Ishikawa (cell line): ENCODE results near the gene UNC5B.
A peak's percentile ranks its signal among the peaks of the same experiment; 100 is the strongest.

Experiments used
- CEBPB ChIP-seq: IDR thresholded peaks from 2 replicates; pipeline ENCODE4 v1.6.1; 2012
- CREB1 ChIP-seq: IDR thresholded peaks from 2 replicates; pipeline ENCODE4 v1.6.1; 2012; ENCODE audit warnings: low read depth
- EGR1 ChIP-seq: IDR thresholded peaks from 2 replicates; pipeline ENCODE4 v1.6.1; 2012
- EP300 ChIP-seq: IDR thresholded peaks from 2 replicates; pipeline ENCODE4 v1.6.1; 2012; ENCODE audit warnings: borderline replicate concordance
- FOXM1 ChIP-seq: IDR thresholded peaks from 2 replicates; pipeline ENCODE4 v1.6.1; 2012; ENCODE audit warnings: low read depth, borderline replicate concordance
- MAX ChIP-seq: IDR thresholded peaks from 2 replicates; pipeline ENCODE4 v1.6.1; 2012
- NFIC ChIP-seq: IDR thresholded peaks from 2 replicates; pipeline ENCODE4 v1.6.1; 2012
- RAD21 ChIP-seq: IDR thresholded peaks from 2 replicates; pipeline ENCODE4 v1.6.1; 2012; ENCODE audit warnings: low read depth
- TAF1 ChIP-seq: IDR thresholded peaks from 2 replicates; pipeline ENCODE4 v1.6.1; 2012; ENCODE audit warnings: low read depth, mild to moderate bottlenecking
- TCF12 ChIP-seq: IDR thresholded peaks from 2 replicates; pipeline ENCODE4 v1.6.1; 2012; ENCODE audit warnings: low read depth
- TEAD4 ChIP-seq: IDR thresholded peaks from 2 replicates; pipeline ENCODE4 v1.6.1; 2012
- YY1 ChIP-seq: IDR thresholded peaks from 2 replicates; pipeline ENCODE4 v1.6.1; 2012; ENCODE audit warnings: low read depth
- ZBTB7A ChIP-seq: IDR thresholded peaks from 2 replicates; pipeline ENCODE4 v1.6.1; 2012; ENCODE audit warnings: low read depth
- TF ChIP-seq, protein P1 (sequence below): IDR thresholded peaks from 2 replicates; pipeline ENCODE4 v1.6.1; 2012; ENCODE audit warnings: low read depth, mild to moderate bottlenecking
- TF ChIP-seq, protein P2 (sequence below): IDR thresholded peaks from 2 replicates; pipeline ENCODE4 v1.6.1; 2012

The UNC5B gene

DNA sequence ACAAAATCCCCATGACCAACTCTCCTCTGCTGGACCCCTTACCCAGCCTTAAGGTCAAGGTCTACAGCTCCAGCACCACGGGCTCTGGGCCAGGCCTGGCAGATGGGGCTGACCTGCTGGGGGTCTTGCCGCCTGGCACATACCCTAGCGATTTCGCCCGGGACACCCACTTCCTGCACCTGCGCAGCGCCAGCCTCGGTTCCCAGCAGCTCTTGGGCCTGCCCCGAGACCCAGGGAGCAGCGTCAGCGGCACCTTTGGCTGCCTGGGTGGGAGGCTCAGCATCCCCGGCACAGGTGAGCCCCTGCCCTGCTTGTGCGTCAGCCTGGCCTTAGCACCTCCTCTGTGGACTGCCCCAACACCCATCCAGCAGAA, 79.1 kb downstream of the UNC5B start:
- TF ChIP-seq RAD21: no peak
- no peak for TF ChIP-seq TAF1
- TF ChIP-seq FOXM1: no peak
- no peak for TF ChIP-seq CREB1

DNA sequence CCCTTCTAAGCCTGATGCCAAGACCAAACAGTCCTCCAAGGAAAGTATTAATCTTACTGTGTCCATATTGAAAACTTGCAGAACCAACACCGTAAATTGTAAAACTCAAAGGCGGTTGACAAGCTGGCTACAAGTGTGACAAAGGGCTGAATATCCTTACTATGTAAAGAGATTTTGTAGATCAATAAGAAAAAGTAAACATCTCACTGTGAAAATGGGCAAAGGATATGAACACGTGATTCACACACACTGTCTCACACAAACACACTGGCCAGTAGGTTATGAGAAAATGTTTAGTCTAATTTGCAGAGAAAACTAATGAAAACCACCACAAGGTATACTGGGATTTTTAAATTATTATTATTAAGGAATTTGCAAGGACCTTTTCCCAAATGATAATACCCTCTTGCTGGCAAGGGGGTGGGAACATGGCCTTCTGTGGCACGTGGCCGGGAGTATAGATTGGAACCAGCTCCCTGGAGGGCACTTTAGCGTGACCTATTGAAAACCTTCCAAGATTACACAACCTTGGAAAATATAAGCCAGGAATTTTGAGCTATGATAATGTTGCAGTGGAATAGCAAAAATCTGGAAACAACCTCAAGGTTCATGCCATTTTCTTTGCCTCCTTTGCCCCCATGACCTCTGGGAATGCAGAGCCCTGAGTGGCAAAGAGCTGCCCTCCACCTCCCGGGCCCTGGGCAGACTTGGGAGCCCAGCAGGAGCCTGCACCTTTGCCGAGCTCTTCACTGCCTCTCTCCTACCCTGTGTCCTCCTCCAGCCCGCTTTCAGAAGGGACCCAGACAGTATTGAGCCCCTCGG, 80.5 kb downstream of the UNC5B start:
- TF ChIP-seq RAD21 (no peak), TAF1 (no peak), NFIC (no peak), MAX (no peak), EGR1 (no peak), TEAD4 (no peak), EP300 (no peak), ZBTB7A (no peak), CEBPB (no peak), FOXM1 (no peak), TCF12 (no peak), CREB1 (no peak), YY1 (no peak)
- TF ChIP-seq, protein P1, sequence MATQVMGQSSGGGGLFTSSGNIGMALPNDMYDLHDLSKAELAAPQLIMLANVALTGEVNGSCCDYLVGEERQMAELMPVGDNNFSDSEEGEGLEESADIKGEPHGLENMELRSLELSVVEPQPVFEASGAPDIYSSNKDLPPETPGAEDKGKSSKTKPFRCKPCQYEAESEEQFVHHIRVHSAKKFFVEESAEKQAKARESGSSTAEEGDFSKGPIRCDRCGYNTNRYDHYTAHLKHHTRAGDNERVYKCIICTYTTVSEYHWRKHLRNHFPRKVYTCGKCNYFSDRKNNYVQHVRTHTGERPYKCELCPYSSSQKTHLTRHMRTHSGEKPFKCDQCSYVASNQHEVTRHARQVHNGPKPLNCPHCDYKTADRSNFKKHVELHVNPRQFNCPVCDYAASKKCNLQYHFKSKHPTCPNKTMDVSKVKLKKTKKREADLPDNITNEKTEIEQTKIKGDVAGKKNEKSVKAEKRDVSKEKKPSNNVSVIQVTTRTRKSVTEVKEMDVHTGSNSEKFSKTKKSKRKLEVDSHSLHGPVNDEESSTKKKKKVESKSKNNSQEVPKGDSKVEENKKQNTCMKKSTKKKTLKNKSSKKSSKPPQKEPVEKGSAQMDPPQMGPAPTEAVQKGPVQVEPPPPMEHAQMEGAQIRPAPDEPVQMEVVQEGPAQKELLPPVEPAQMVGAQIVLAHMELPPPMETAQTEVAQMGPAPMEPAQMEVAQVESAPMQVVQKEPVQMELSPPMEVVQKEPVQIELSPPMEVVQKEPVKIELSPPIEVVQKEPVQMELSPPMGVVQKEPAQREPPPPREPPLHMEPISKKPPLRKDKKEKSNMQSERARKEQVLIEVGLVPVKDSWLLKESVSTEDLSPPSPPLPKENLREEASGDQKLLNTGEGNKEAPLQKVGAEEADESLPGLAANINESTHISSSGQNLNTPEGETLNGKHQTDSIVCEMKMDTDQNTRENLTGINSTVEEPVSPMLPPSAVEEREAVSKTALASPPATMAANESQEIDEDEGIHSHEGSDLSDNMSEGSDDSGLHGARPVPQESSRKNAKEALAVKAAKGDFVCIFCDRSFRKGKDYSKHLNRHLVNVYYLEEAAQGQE: no peak
- TF ChIP-seq, protein P2, sequence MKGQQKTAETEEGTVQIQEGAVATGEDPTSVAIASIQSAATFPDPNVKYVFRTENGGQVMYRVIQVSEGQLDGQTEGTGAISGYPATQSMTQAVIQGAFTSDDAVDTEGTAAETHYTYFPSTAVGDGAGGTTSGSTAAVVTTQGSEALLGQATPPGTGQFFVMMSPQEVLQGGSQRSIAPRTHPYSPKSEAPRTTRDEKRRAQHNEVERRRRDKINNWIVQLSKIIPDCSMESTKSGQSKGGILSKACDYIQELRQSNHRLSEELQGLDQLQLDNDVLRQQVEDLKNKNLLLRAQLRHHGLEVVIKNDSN: no peak

- TF ChIP-seq CREB1 (no peak), EP300 (no peak), EGR1 (peak; percentile 20; the same call in 1 of the 2 replicates), RAD21 (no peak), FOXM1 (no peak), TCF12 (0 out of 2 replicates have a peak, but pooled peaks have one; percentile 22)
- TF ChIP-seq, protein P1: no peak
- TF ChIP-seq, protein P2: no peak
Observed at GRCh38 chr10:71293446-71294084, 81.2 kb downstream of the UNC5B start.

GRCh38 chr10:71294091-71294561, 81.8 kb downstream of the UNC5B start:
- TF ChIP-seq EGR1: no peak
- TF ChIP-seq TEAD4: peak; percentile 20; the same call in 1 of the 2 replicates
- TF ChIP-seq, protein P1: no peak

DNA sequence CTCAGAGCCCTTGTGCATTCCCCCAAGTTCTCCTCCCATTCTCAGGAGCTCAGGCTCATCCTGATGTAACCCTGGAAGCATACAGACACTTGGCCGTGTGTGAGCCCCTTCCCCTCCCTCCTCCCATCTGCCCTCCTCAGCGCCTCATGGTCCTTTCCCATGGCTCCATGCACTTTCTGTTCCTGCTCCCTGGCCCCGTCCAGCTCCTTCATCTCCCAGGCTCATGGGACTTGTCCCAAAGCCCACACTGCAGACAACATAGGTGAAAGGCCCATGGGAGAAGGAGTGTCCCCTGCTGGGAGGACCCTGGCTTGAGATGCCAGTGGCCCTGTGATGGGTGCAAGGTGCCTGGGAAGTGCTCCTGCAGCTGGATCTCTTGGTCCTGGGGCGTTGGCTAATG, 82.5 kb downstream of the UNC5B start:
- TF ChIP-seq CREB1 (no peak), MAX (no peak), YY1 (no peak), EGR1 (no peak), CEBPB (no peak), NFIC (no peak), TEAD4 (no peak), TAF1 (no peak), EP300 (no peak)
- TF ChIP-seq, protein P1: no peak
